Ascending aorta (tissue), 2 donors: ENCODE results near the gene ANTXR1. TPM values are rescaled to one million over a fixed set of nuclear protein-coding genes. Genes with fewer than 3 reads are reported as not detected.

Experiments
- DNase-seq, 2 donors: peaks; one replicate each; pipeline ENCODE4 v3.0.0-alpha.2; 2019; ENCODE audit warnings: low spot score in 2 of 2
- H3K27ac ChIP-seq, 2 donors: fragments of 200-600 bp; sonication (generic); one replicate each; pipeline ENCODE4 v1.5.1; 2016 to 2017; ENCODE audit warnings: mild to moderate bottlenecking in 1 of 2
- H3K27me3 ChIP-seq: fragments of 200-600 bp; sonication (generic); one replicate; pipeline ENCODE4 v1.5.1; 2017
- H3K36me3 ChIP-seq, 2 donors: fragments of 200-600 bp; sonication (generic); one replicate each; pipeline ENCODE4 v1.5.1; 2016
- H3K4me1 ChIP-seq, 2 donors: fragments of 200-600 bp; sonication (generic); one replicate each; pipeline ENCODE4 v1.5.1; 2016 to 2017; ENCODE audit warnings: mild to moderate bottlenecking in 1 of 2
- H3K4me3 ChIP-seq, 2 donors: fragments of 200-600 bp; sonication (generic); one replicate each; pipeline ENCODE4 v1.5.1; 2016 to 2017; ENCODE audit warnings: mild to moderate bottlenecking in 1 of 2
- H3K9me3 ChIP-seq, 2 donors: fragments of 200-600 bp; sonication (generic); one replicate each; pipeline ENCODE4 v1.5.1; 2016
- intact Hi-C: fragments of 100-400 bp; cut with DNase I; formaldehyde crosslinking; loops from one replicate; pipeline ENCODE4 v1.15.1; 2023
- total RNA-seq: library from RNA; depleted of rRNA; stranded (reverse); fragments of >200 nt; gene quantifications from one replicate; pipeline ENCODE4 v1.1.0, GENCODE V29; 2016
- TF ChIP-seq, protein P1 (sequence below), 3 experiments: fragments of 200-600 bp in 2 of 3; fragments of 450-650 bp in 1 of 3; sonication (generic) in 2 of 3; IDR thresholded peaks; one replicate each; pipeline ENCODE4 v1.5.1; 2016 to 2019; ENCODE audit warnings: antibody characterized with exemption in 3 of 3, mild to moderate bottlenecking in 1 of 3, moderate library complexity in 1 of 3

The ANTXR1 gene
- total RNA-seq, 1 donor from 2014 or later = 90.3 TPM

DNA sequence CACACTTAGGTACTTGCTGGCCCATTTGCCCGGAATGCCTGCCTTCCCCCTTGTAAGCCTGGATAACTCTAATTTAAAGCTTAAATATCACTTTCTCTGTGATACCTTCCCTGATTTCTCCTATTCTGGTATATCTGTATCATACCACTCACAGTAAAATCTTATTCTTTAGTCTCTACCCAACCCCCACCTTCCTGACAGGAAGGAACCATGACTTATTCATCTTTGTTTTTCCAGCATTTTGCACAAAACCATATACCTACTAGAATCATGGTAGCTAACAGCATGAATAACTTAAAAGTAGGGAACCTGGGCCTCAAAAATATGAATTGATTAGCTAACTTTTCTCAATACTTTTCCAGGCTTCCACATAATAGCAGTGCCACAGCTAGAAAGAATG is 262.5 kb downstream of the ANTXR1 start:
- H3K4me1 ChIP-seq = peaks cover 3 to 19% of the 10 kb centered on the region in 2 donors
- intact Hi-C loops = no loop called here
- no peaks in the 10 kb centered on the region for H3K27me3 ChIP-seq
- no peaks in the 10 kb centered on the region for H3K9me3 ChIP-seq
- no peak overlapping the region for H3K27ac ChIP-seq
- no peaks in the 10 kb centered on the region for H3K36me3 ChIP-seq
- DNase-seq = no peak
- no peak overlapping the region for H3K4me3 ChIP-seq
- TF ChIP-seq, protein P1, sequence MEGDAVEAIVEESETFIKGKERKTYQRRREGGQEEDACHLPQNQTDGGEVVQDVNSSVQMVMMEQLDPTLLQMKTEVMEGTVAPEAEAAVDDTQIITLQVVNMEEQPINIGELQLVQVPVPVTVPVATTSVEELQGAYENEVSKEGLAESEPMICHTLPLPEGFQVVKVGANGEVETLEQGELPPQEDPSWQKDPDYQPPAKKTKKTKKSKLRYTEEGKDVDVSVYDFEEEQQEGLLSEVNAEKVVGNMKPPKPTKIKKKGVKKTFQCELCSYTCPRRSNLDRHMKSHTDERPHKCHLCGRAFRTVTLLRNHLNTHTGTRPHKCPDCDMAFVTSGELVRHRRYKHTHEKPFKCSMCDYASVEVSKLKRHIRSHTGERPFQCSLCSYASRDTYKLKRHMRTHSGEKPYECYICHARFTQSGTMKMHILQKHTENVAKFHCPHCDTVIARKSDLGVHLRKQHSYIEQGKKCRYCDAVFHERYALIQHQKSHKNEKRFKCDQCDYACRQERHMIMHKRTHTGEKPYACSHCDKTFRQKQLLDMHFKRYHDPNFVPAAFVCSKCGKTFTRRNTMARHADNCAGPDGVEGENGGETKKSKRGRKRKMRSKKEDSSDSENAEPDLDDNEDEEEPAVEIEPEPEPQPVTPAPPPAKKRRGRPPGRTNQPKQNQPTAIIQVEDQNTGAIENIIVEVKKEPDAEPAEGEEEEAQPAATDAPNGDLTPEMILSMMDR (IDR thresholded peaks at IDR 0.05) = no peak

DNA sequence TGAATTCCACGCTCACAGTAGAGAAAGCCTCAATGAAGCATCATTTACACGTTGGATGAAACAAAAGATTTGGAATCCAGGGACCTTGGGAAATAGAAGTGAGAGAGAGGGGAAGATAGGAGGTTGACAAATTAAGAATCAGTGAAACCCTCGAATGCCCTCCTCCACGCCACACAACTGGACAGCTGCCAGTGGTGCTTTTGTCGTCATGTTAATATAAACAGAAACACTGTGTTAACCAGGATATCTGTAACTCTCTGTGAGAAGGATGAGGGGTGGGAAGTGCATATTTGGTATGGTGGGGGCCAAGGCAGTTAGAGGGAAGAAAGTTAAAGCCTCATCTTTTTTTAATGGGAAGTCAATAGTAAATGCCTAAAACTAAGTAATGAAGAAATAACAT is 265.4 kb downstream of the ANTXR1 start:
- no peaks in the 10 kb centered on the region for H3K36me3 ChIP-seq
- no peaks in the 10 kb centered on the region for H3K9me3 ChIP-seq
- no peaks in the 10 kb centered on the region for H3K27me3 ChIP-seq
- intact Hi-C loops = no loop called here
- no peak overlapping the region for H3K27ac ChIP-seq
- H3K4me3 ChIP-seq = no peak overlapping the region
- H3K4me1 ChIP-seq = no peaks in the 10 kb centered on the region
- DNase-seq = no peak
- TF ChIP-seq, protein P1 (IDR thresholded peaks at IDR 0.05) = no peak

DNA sequence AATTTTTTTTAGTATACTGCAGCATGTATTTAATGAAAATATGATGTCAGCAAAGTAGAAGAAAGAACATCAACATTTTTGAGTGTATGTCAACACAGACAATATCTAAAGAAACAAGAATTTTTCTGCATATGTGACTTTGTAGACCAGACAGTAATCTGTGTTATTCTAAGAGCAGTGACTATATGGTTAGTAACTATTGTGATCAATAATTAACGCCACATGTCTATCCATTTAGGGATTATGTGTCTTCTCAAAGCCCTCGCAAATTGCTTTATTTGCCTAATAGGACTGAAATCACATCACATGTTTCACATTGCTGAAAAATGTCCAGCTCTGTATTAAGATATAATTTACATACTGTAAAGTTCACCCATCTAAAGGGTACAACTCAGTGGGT is 266.2 kb downstream of the ANTXR1 start:
- DNase-seq = no peak
- Histone ChIP-seq H3K4me3 (no peak overlapping the region), H3K27ac (no peak overlapping the region), H3K4me1 (no peaks in the 10 kb centered on the region), H3K9me3 (no peaks in the 10 kb centered on the region), H3K27me3 (no peaks in the 10 kb centered on the region), H3K36me3 (no peaks in the 10 kb centered on the region)
- intact Hi-C loops = no loop called here
- TF ChIP-seq, protein P1 (IDR thresholded peaks at IDR 0.05) = no peak

DNA sequence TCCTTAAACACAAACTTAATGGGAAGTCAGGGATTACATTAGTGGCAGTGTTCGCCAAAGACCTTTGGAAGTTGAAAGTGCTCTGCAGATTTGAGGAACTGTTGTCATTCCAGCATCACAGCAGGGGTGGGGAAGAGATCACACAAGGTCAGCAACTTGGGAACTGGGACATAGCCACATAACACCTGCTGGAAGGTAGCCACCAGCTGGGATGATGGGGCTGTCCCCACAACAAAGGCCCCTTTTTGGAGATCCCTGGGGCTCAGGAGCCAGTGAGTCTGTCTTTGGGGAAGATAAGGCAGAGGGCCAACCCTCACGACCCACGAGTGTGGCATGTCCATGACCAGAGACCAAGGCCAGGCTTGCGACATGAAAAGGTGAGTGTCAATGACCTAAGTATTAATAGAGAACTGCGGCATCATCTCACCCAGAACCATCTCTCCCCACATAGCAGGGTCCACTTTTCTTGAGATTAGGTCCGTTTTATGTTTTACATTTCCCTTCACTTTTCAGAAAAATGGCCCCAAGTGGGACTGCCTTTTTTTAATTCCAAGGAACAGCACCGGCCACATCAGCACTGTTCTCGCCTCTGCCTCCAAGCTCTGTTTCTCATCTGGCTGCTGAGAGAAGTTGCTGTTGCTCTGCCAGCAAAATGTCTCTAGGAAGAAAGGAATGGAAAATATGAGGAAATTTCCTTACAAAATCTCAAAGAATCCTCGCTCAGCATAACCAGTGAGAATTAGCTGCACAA is 267.1 kb downstream of the ANTXR1 start:
- no peaks in the 10 kb centered on the region for H3K36me3 ChIP-seq
- TF ChIP-seq, protein P1 (IDR thresholded peaks at IDR 0.05) = no peak
- H3K4me1 ChIP-seq = no peaks in the 10 kb centered on the region
- no peaks in the 10 kb centered on the region for H3K27me3 ChIP-seq
- no peak overlapping the region for H3K27ac ChIP-seq
- H3K4me3 ChIP-seq = no peak overlapping the region
- no peak for DNase-seq
- H3K9me3 ChIP-seq = no peaks in the 10 kb centered on the region
- intact Hi-C loops = no loop called here

DNA sequence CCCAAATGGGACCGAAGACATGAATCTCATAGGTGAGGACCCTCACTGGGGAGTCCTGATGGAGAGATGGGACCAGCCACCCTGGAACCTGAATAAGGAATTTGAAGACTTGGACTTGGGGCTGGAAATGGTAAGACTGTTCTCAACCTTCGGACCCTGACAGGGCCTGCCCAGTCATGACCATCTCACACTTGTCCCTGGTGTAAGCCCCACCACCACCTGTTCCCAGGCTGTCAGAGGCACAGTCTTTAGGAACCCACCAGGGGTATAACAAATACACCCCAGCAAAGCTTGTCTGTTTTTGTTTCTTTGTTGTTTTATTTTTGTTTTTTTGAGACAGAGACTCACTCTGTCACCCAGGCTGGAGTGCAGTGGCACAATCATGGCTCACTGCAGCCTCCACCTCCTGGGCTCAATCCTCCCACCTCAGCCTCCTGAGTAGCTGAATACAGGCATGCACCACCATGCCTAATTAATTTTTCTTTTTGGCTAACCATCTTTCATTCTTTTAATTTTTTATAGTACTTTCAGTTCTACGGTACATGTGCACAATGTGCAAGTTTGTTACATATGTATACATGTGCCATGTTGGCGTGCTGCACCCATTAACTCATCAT is 267.9 kb downstream of the ANTXR1 start:
- TF ChIP-seq, protein P1 (IDR thresholded peaks at IDR 0.05) = no peak
- Histone ChIP-seq H3K27me3 (no peaks in the 10 kb centered on the region), H3K4me1 (peaks cover 0 to 5% of the 10 kb centered on the region in 2 donors), H3K9me3 (no peaks in the 10 kb centered on the region), H3K36me3 (no peaks in the 10 kb centered on the region), H3K4me3 (no peak overlapping the region), H3K27ac (no peak overlapping the region)
- DNase-seq = no peak
- intact Hi-C loops = no loop called here
